ENCODE results near the gene PXMP4.

PXMP4 gene

GRCh38 chr20:33681288-33681687 lies 38.8 kb downstream of the PXMP4 start:
- DNase-seq: no peak

- no peak for DNase-seq
These were observed 39.4 kb downstream of the PXMP4 start for GRCh38 chr20:33680686-33681085.

GRCh38 chr20:33679758-33680485 lies 40.2 kb downstream of the PXMP4 start:
- DNase-seq: peak; percentile 43

GRCh38 chr20:33677991-33678702 lies 42.0 kb downstream of the PXMP4 start:
- DNase-seq: no peak

GRCh38 chr20:33676652-33677645 lies 43.2 kb downstream of the PXMP4 start:
- DNase-seq: no peak

- no peak for DNase-seq
These were observed 44.0 kb downstream of the PXMP4 start for GRCh38 chr20:33676121-33676520.

- no peak for DNase-seq
These were observed 44.8 kb downstream of the PXMP4 start for GRCh38 chr20:33675136-33675959.

- DNase-seq: peak; percentile 78
These were observed 45.6 kb downstream of the PXMP4 start, which contains the start of gene NECAB3 for GRCh38 chr20:33674294-33675135. Gene NECAB3, minus strand, starts transcription at chr20:33674428. Its CDS starts 76 bp downstream, at chr20:33674352.

GRCh38 chr20:33673410-33674293 lies 46.5 kb downstream of the PXMP4 start:
- no peak for DNase-seq

- DNase-seq: no peak
These were observed 47.0 kb downstream of the PXMP4 start for GRCh38 chr20:33673114-33673409.

GRCh38 chr20:33672426-33673113 lies 47.5 kb downstream of the PXMP4 start:
- DNase-seq: no peak

- no peak for DNase-seq
These were observed 48.4 kb downstream of the PXMP4 start for GRCh38 chr20:33671573-33672288.

- DNase-seq: no peak
These were observed 49.2 kb downstream of the PXMP4 start for GRCh38 chr20:33670715-33671499.

GRCh38 chr20:33669873-33670640 lies 50.1 kb downstream of the PXMP4 start:
- DNase-seq: no peak

- DNase-seq: no peak
These were observed 50.9 kb downstream of the PXMP4 start for GRCh38 chr20:33669224-33669623.

- no peak for DNase-seq
These were observed 51.5 kb downstream of the PXMP4 start for GRCh38 chr20:33668466-33669155.

Data from activated CD4-positive, CD25-positive, alpha-beta regulatory T cell treated with anti-CD3 and anti-CD28 coated beads, Interleukin-2, amount 50 U/mL, for 72 hours (primary cell).